A549 (cell line): ENCODE data around the gene ARHGDIG.

Source experiments
- BHLHE40 ChIP-seq: IDR thresholded peaks from 2 replicates; pipeline ENCODE4 v1.6.1; 2012; ENCODE audit warnings: low read depth, low read length, inconsistent platforms
- EP300 ChIP-seq, 2 experiments: fragments of >200 bp; sonication (Bioruptor Twin); formaldehyde crosslinking; IDR thresholded peaks; 2 replicates in 1 of 2; 3 replicates in 1 of 2; pipeline ENCODE4 v1.6.1; 2016 to 2017
- FOSL2 ChIP-seq, 2 experiments: fragments of 450-650 bp in 1 of 2; fragments of >200 bp in 1 of 2; sonication (Bioruptor Twin) in 1 of 2; formaldehyde crosslinking; IDR thresholded peaks; 2 replicates each; pipeline versions ENCODE4 v1.5.0 to v1.6.1; 2016 to 2020; ENCODE audit warnings: mild to moderate bottlenecking in 1 of 2, moderate library complexity in 1 of 2
- MAZ ChIP-seq: fragments of 150-350 bp; IDR thresholded peaks from 2 replicates; pipeline ENCODE4 v1.6.1; 2014; ENCODE audit warnings: antibody characterized with exemption, low read depth, low read length, borderline replicate concordance
- POLR2A ChIP-seq: IDR thresholded peaks from 2 replicates; pipeline ENCODE4 v1.6.1; 2012; ENCODE audit warnings: mild to moderate bottlenecking, low read length
- POLR2AphosphoS2 ChIP-seq: conservative IDR thresholded peaks from 2 replicates; pipeline ENCODE4 v1.6.1; 2012; ENCODE audit warnings: low read length, improper control_type of control experiment, inconsistent platforms
- SMC3 ChIP-seq: fragments of >200 bp; sonication (Bioruptor Twin); formaldehyde crosslinking; IDR thresholded peaks from 3 replicates; pipeline ENCODE4 v1.6.1; 2018; ENCODE audit warnings: inconsistent platforms
- ZNF302 ChIP-seq: fragments of 250-450 bp; sonication (Bioruptor Pico); IDR thresholded peaks from 2 replicates; pipeline ENCODE4 v1.9.0; 2021; ENCODE audit warnings: inconsistent platforms, mild to moderate bottlenecking, moderate library complexity
- TF ChIP-seq, protein P1 (sequence below): fragments of >200 bp; sonication (Bioruptor Twin); formaldehyde crosslinking; IDR thresholded peaks from 3 replicates; pipeline ENCODE4 v1.5.1; 2016
- TF ChIP-seq, protein P2 (sequence below): fragments of 200-600 bp; sonication (generic); IDR thresholded peaks from 2 replicates; pipeline ENCODE4 v1.6.1; 2016; ENCODE audit warnings: antibody characterized with exemption, mild to moderate bottlenecking, moderate library complexity
- TF ChIP-seq, protein P3 (sequence below): IDR thresholded peaks from 2 replicates; pipeline ENCODE4 v1.6.1; 2012
- TF ChIP-seq, protein P4 (sequence below): fragments of 450-650 bp; IDR thresholded peaks from 2 replicates; pipeline ENCODE4 v1.6.1; 2014; ENCODE audit warnings: antibody characterized with exemption

DNA sequence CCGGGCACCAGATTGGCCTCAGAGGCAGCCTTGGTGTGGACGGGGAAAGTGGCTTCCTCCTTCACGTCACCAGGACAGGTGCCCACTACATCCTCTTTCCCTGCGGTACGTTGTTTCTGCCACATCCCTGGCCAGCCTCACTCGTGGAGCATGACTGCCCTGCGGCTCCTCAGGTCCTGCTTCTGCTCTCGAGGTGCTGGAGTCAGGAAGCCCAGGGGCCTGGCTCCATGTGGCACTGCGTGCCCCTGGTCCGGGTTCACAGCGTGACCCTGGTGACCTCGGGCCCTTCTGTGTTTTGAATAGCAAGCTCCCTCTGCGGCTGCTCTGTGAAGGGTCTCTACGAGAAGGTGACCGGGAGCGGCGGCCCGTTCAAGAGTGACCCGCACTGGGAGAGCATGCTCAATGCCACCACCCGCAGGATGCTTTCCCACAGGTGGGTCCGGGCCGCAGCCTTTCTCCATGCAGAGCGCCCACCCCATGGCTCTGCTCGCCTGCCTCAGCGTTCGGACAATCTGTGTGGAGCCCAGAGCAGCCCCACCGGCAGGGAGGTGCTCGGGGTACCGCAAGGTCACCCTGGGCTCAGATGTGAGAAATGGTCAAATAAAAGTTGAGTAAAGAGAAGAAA lies 18.2 kb upstream of the ARHGDIG start:
- TF ChIP-seq, protein P1, sequence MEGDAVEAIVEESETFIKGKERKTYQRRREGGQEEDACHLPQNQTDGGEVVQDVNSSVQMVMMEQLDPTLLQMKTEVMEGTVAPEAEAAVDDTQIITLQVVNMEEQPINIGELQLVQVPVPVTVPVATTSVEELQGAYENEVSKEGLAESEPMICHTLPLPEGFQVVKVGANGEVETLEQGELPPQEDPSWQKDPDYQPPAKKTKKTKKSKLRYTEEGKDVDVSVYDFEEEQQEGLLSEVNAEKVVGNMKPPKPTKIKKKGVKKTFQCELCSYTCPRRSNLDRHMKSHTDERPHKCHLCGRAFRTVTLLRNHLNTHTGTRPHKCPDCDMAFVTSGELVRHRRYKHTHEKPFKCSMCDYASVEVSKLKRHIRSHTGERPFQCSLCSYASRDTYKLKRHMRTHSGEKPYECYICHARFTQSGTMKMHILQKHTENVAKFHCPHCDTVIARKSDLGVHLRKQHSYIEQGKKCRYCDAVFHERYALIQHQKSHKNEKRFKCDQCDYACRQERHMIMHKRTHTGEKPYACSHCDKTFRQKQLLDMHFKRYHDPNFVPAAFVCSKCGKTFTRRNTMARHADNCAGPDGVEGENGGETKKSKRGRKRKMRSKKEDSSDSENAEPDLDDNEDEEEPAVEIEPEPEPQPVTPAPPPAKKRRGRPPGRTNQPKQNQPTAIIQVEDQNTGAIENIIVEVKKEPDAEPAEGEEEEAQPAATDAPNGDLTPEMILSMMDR: no peak
- no peak for TF ChIP-seq FOSL2 (IDR thresholded peaks at IDR 0.05)
- no peak for TF ChIP-seq FOSL2 (CRISPR knock-in tag; IDR thresholded peaks at IDR 0.05)
- no peak for TF ChIP-seq SMC3
- TF ChIP-seq ZNF302 (CRISPR knock-in tag): no peak
- TF ChIP-seq POLR2A: no peak
- TF ChIP-seq, protein P2, sequence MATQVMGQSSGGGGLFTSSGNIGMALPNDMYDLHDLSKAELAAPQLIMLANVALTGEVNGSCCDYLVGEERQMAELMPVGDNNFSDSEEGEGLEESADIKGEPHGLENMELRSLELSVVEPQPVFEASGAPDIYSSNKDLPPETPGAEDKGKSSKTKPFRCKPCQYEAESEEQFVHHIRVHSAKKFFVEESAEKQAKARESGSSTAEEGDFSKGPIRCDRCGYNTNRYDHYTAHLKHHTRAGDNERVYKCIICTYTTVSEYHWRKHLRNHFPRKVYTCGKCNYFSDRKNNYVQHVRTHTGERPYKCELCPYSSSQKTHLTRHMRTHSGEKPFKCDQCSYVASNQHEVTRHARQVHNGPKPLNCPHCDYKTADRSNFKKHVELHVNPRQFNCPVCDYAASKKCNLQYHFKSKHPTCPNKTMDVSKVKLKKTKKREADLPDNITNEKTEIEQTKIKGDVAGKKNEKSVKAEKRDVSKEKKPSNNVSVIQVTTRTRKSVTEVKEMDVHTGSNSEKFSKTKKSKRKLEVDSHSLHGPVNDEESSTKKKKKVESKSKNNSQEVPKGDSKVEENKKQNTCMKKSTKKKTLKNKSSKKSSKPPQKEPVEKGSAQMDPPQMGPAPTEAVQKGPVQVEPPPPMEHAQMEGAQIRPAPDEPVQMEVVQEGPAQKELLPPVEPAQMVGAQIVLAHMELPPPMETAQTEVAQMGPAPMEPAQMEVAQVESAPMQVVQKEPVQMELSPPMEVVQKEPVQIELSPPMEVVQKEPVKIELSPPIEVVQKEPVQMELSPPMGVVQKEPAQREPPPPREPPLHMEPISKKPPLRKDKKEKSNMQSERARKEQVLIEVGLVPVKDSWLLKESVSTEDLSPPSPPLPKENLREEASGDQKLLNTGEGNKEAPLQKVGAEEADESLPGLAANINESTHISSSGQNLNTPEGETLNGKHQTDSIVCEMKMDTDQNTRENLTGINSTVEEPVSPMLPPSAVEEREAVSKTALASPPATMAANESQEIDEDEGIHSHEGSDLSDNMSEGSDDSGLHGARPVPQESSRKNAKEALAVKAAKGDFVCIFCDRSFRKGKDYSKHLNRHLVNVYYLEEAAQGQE: no peak
- TF ChIP-seq, protein P3, sequence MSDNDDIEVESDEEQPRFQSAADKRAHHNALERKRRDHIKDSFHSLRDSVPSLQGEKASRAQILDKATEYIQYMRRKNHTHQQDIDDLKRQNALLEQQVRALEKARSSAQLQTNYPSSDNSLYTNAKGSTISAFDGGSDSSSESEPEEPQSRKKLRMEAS: no peak
- TF ChIP-seq BHLHE40: no peak
- no peak for TF ChIP-seq POLR2AphosphoS2
- TF ChIP-seq, protein P4, sequence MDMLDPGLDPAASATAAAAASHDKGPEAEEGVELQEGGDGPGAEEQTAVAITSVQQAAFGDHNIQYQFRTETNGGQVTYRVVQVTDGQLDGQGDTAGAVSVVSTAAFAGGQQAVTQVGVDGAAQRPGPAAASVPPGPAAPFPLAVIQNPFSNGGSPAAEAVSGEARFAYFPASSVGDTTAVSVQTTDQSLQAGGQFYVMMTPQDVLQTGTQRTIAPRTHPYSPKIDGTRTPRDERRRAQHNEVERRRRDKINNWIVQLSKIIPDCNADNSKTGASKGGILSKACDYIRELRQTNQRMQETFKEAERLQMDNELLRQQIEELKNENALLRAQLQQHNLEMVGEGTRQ: no peak
- no peak for TF ChIP-seq EP300 (IDR thresholded peaks at IDR 0.05)
- TF ChIP-seq MAZ: no peak
